Peyer's patch (tissue), 4 donors: ENCODE measurements around the gene FAM107B. TPM values are rescaled to one million over a fixed set of nuclear protein-coding genes. Genes with fewer than 3 reads are reported as not detected.

Experiments used
- DNase-seq, 3 donors: peaks; one replicate each; pipeline ENCODE4 v3.0.0-alpha.2; 2017 to 2019
- H3K27ac ChIP-seq, 4 donors: fragments of 200-600 bp; sonication (generic); one replicate each; pipeline ENCODE4 v1.5.1; 2016 to 2019
- H3K27me3 ChIP-seq, 2 donors: fragments of 200-600 bp; sonication (generic); one replicate each; pipeline ENCODE4 v1.5.1; 2019
- H3K36me3 ChIP-seq, 3 donors: fragments of 200-600 bp; sonication (generic); one replicate each; pipeline ENCODE4 v1.5.1; 2016 to 2019
- H3K4me1 ChIP-seq, 4 donors: fragments of 200-600 bp; sonication (generic); one replicate each; pipeline ENCODE4 v1.5.1; 2016 to 2019
- H3K4me3 ChIP-seq, 4 donors: fragments of 200-600 bp; sonication (generic); 1 replicate in 3 of 4; 2 replicates in 1 of 4; pipeline ENCODE4 v1.5.1; 2016 to 2019; ENCODE audit warnings: mild to moderate bottlenecking in 1 of 4
- H3K9me3 ChIP-seq, 4 donors: fragments of 200-600 bp; sonication (generic); one replicate each; pipeline ENCODE4 v1.5.1; 2016 to 2019; ENCODE audit warnings: mild to moderate bottlenecking in 1 of 4
- CTCF ChIP-seq, 6 experiments: fragments of 450-650 bp in 4 of 6; fragments of 200-600 bp in 2 of 6; sonication (generic) in 1 of 6; IDR thresholded peaks; one replicate each; pipeline ENCODE4 v1.5.1; 2017 to 2019; ENCODE audit warnings: antibody characterized with exemption in 6 of 6, mild to moderate bottlenecking in 3 of 6, moderate library complexity in 1 of 6
- POLR2A ChIP-seq, 2 donors: fragments of 450-650 bp; IDR thresholded peaks; one replicate each; pipeline ENCODE4 v1.5.1; 2017; ENCODE audit warnings: antibody characterized with exemption in 2 of 2, mild to moderate bottlenecking in 2 of 2, moderate library complexity in 2 of 2
- total RNA-seq, 4 donors: library from RNA; depleted of rRNA; stranded (reverse); fragments of >200 nt; gene quantifications; one replicate each; pipeline ENCODE4 v1.1.0, GENCODE V29; 2016

The FAM107B gene
- total RNA-seq = 10 to 100 TPM; 36.6 to 89.1 (median 39.6) TPM

GRCh38 chr10:14774797-14775196 is at the start of gene FAM107B:
FAM107B (minus strand) TSS chr10:14774897; CDS start chr10:14774663, 234 bp downstream.
- Histone ChIP-seq H3K9me3 (no peaks in the 10 kb centered on the region), H3K27me3 (no peaks in the 10 kb centered on the region), H3K4me3 (no peak within 1 kb of the TSS), H3K4me1 (peaks cover 0 to 9% (median 0%) of the 10 kb centered on the region in 4 donors), H3K36me3 (no peaks in the 10 kb centered on the region), H3K27ac (peak within 1 kb of the TSS in 3 of 4 donors; percentile 32 to 66 (median 63))
- TF ChIP-seq CTCF (IDR thresholded peaks at IDR 0.05) (no peak), POLR2A (IDR thresholded peaks at IDR 0.05) (no peak)
- DNase-seq = no peak

- Histone ChIP-seq H3K9me3 (no peaks in the 10 kb centered on the region), H3K4me3 (no peak overlapping the region), H3K27ac (no peak overlapping the region), H3K36me3 (no peaks in the 10 kb centered on the region), H3K27me3 (no peaks in the 10 kb centered on the region), H3K4me1 (peaks cover 0 to 6% (median 0%) of the 10 kb centered on the region in 4 donors)
- no peak for DNase-seq
- TF ChIP-seq CTCF (IDR thresholded peaks at IDR 0.05) (no peak), POLR2A (IDR thresholded peaks at IDR 0.05) (no peak)
Measured at GRCh38 chr10:14823966-14824365, 49.3 kb upstream of the FAM107B start.

GRCh38 chr10:14822879-14823755 is 48.4 kb upstream of the FAM107B start:
- no peak overlapping the region for H3K27ac ChIP-seq
- H3K27me3 ChIP-seq = no peaks in the 10 kb centered on the region
- DNase-seq = peak in 2 of 3 donors; percentile 39 to 73
- H3K36me3 ChIP-seq = no peaks in the 10 kb centered on the region
- peaks cover 0 to 6% (median 0%) of the 10 kb centered on the region in 4 donors for H3K4me1 ChIP-seq
- no peaks in the 10 kb centered on the region for H3K9me3 ChIP-seq
- H3K4me3 ChIP-seq = no peak overlapping the region
- TF ChIP-seq POLR2A (IDR thresholded peaks at IDR 0.05) (no peak), CTCF (IDR thresholded peaks at IDR 0.05) (peak; percentile 25 to 69 (median 62))

GRCh38 chr10:14821635-14822375 is 47.1 kb upstream of the FAM107B start:
- no peak for DNase-seq
- H3K4me1 ChIP-seq = peaks cover 0 to 6% (median 0%) of the 10 kb centered on the region in 4 donors
- H3K27ac ChIP-seq = no peak overlapping the region
- H3K9me3 ChIP-seq = no peaks in the 10 kb centered on the region
- TF ChIP-seq POLR2A (IDR thresholded peaks at IDR 0.05) = no peak
- no peak overlapping the region for H3K4me3 ChIP-seq
- no peaks in the 10 kb centered on the region for H3K36me3 ChIP-seq
- H3K27me3 ChIP-seq = no peaks in the 10 kb centered on the region

GRCh38 chr10:14820775-14821154 is 46.1 kb upstream of the FAM107B start:
- TF ChIP-seq POLR2A (IDR thresholded peaks at IDR 0.05) (no peak), CTCF (IDR thresholded peaks at IDR 0.05) (no peak)
- no peak overlapping the region for H3K4me3 ChIP-seq
- no peak overlapping the region for H3K27ac ChIP-seq
- peaks cover 0 to 6% (median 0%) of the 10 kb centered on the region in 4 donors for H3K4me1 ChIP-seq
- H3K36me3 ChIP-seq = no peaks in the 10 kb centered on the region
- H3K9me3 ChIP-seq = no peaks in the 10 kb centered on the region
- no peak for DNase-seq
- no peaks in the 10 kb centered on the region for H3K27me3 ChIP-seq
